IMR-90 (cell line): Measurements from ENCODE around the gene PPP1R16B. TPM values are rescaled to one million over a fixed set of nuclear protein-coding genes. Genes with fewer than 3 reads are reported as not detected.

Experiments
- ATAC-seq: fragments of 200-7000 bp; cut with Tn5 transposase; 2 replicates; pipeline ENCODE4 v1.9.1; 2020; ENCODE audit warnings: low read depth, mild to moderate bottlenecking, moderate library complexity
- BruUV-seq: library from RNA; stranded (reverse); fragments of 400-500 nt; replicated peaks from 2 replicates; lab custom pipeline; 2021; lab: Mats Ljungman, UMichigan
- CTCF ChIA-PET: fragments of 300-600 bp; formaldehyde crosslinking; extraction: SDS; loops from one replicate; lab custom pipeline; 2021; ENCODE audit warnings: antibody characterized with exemption; lab: Yijun Ruan, JAX
- POLR2A ChIA-PET: fragments of 300-600 bp; sonication (Branson Sonifier 250); formaldehyde crosslinking; loops from one replicate; lab custom pipeline; 2022; ENCODE audit warnings: antibody characterized with exemption; ENCODE audit not compliant: unreplicated experiment; lab: Charles Lee
- DNase-seq: peaks from one replicate; pipeline ENCODE4 v3.0.0; 2013
- H2AFZ ChIP-seq: replicated peaks from 2 replicates; pipeline ENCODE3; 2013; ENCODE audit warnings: low read length, mild to moderate bottlenecking; ENCODE audit not compliant: poor library complexity
- H2AK5ac ChIP-seq: 2 replicates; pipeline ENCODE4 v1.6.1; 2013; ENCODE audit warnings: low read depth, low read length, inconsistent platforms
- H2AK9ac ChIP-seq: replicated peaks from 2 replicates; pipeline ENCODE3; 2013; ENCODE audit warnings: mild to moderate bottlenecking, low read depth, low read length, moderate library complexity; ENCODE audit not compliant: poor library complexity
- H2BK120ac ChIP-seq: 2 replicates; pipeline ENCODE4 v1.6.1; 2013; ENCODE audit warnings: low read depth, low read length, inconsistent platforms
- H2BK15ac ChIP-seq: 3 replicates; pipeline ENCODE4 v1.6.1; 2013; ENCODE audit warnings: low read depth, low read length, inconsistent platforms
- H2BK20ac ChIP-seq: 2 replicates; pipeline ENCODE4 v1.6.1; 2013; ENCODE audit warnings: low read depth, mild to moderate bottlenecking, inconsistent platforms, low read length, moderate library complexity
- H2BK5ac ChIP-seq: 2 replicates; pipeline ENCODE4 v1.6.1; 2013; ENCODE audit warnings: mild to moderate bottlenecking, low read depth, low read length, inconsistent platforms; ENCODE audit not compliant: poor library complexity, severe bottlenecking
- H3K14ac ChIP-seq: replicated peaks from 2 replicates; pipeline ENCODE4 v1.6.1; 2013; ENCODE audit warnings: low read depth, low read length, inconsistent platforms
- H3K18ac ChIP-seq: 2 replicates; pipeline ENCODE4 v1.6.1; 2013; ENCODE audit warnings: low read depth, low read length, control low read depth
- H3K23ac ChIP-seq: 2 replicates; pipeline ENCODE4 v1.6.1; 2013; ENCODE audit warnings: low read depth, low read length, inconsistent platforms
- H3K27ac ChIP-seq: 2 replicates; pipeline ENCODE4 v1.5.1; 2013; ENCODE audit warnings: mild to moderate bottlenecking, control low read depth, low read length; ENCODE audit not compliant: insufficient read depth
- H3K27me3 ChIP-seq: 2 replicates; pipeline ENCODE4 v1.6.1; 2013; ENCODE audit warnings: low read length; ENCODE audit not compliant: control insufficient read depth, insufficient read depth
- H3K36me3 ChIP-seq: 2 replicates; pipeline ENCODE4 v1.6.1; 2013; ENCODE audit warnings: low read length, mixed read lengths; ENCODE audit not compliant: control insufficient read depth, insufficient read depth
- H3K4ac ChIP-seq: 2 replicates; pipeline ENCODE4 v1.6.1; 2013; ENCODE audit warnings: low read depth, low read length, inconsistent platforms
- H3K4me1 ChIP-seq: 2 replicates; pipeline ENCODE4 v1.6.1; 2013; ENCODE audit warnings: low read length, mixed read lengths; ENCODE audit not compliant: control insufficient read depth, insufficient read depth
- H3K4me2 ChIP-seq: 2 replicates; pipeline ENCODE4 v1.6.1; 2013; ENCODE audit warnings: low read depth, mild to moderate bottlenecking, control low read depth, low read length, moderate library complexity
- H3K4me3 ChIP-seq: 2 replicates; pipeline ENCODE4 v1.5.1; 2013; ENCODE audit warnings: low read depth, mild to moderate bottlenecking, control low read depth, low read length, moderate library complexity; ENCODE audit not compliant: insufficient read depth
- H3K56ac ChIP-seq: 2 replicates; pipeline ENCODE4 v1.6.1; 2013; ENCODE audit warnings: low read length, inconsistent platforms; ENCODE audit not compliant: insufficient read depth; ENCODE audit errors: extremely low read depth
- H3K79me1 ChIP-seq, 2 experiments: 2 replicates each; pipeline ENCODE4 v1.6.1; 2013; ENCODE audit warnings: low read length in 2 of 2, inconsistent platforms in 1 of 2, low read depth in 1 of 2
- H3K9ac ChIP-seq: 2 replicates; pipeline ENCODE4 v1.6.1; 2013; ENCODE audit warnings: low read depth, low read length, control low read depth
- H3K9me1 ChIP-seq: 2 replicates; pipeline ENCODE4 v1.6.1; 2013; ENCODE audit warnings: low read length, inconsistent platforms; ENCODE audit not compliant: insufficient read depth
- H3K9me3 ChIP-seq: 2 replicates; pipeline ENCODE4 v1.6.1; 2013; ENCODE audit warnings: low read length; ENCODE audit not compliant: control insufficient read depth, insufficient read depth
- H4K20me1 ChIP-seq: 2 replicates; pipeline ENCODE4 v1.6.1; 2013; ENCODE audit warnings: low read length, inconsistent platforms; ENCODE audit not compliant: insufficient read depth
- H4K5ac ChIP-seq: 2 replicates; pipeline ENCODE4 v1.6.1; 2013; ENCODE audit warnings: mild to moderate bottlenecking, low read depth, low read length, control low read depth
- H4K8ac ChIP-seq, 2 experiments: 2 replicates each; pipeline ENCODE4 v1.6.1; 2013; ENCODE audit warnings: low read depth in 2 of 2, low read length in 2 of 2, control low read depth in 1 of 2, inconsistent platforms in 1 of 2
- H4K91ac ChIP-seq: 2 replicates; pipeline ENCODE4 v1.6.1; 2013; ENCODE audit warnings: low read depth, low read length, inconsistent platforms; ENCODE audit not compliant: insufficient read depth
- BHLHE40 ChIP-seq: fragments of 150-350 bp; IDR thresholded peaks from 2 replicates; pipeline ENCODE4 v1.6.1; 2016; ENCODE audit warnings: mild to moderate bottlenecking, low read depth, low read length
- CEBPB ChIP-seq: IDR thresholded peaks from 2 replicates; pipeline ENCODE4 v1.6.1; 2012; ENCODE audit warnings: low read depth, low read length, improper control_type of control experiment
- CHD1 ChIP-seq: IDR thresholded peaks from 2 replicates; pipeline ENCODE4 v1.6.1; 2012; ENCODE audit warnings: low read depth, low read length, improper control_type of control experiment
- FOS ChIP-seq: fragments of 150-350 bp; IDR thresholded peaks from 2 replicates; pipeline ENCODE4 v1.6.1; 2016; ENCODE audit warnings: low read depth, low read length
- MAFK ChIP-seq: IDR thresholded peaks from 2 replicates; pipeline ENCODE4 v1.6.1; 2012; ENCODE audit warnings: low read depth, low read length, improper control_type of control experiment
- MAZ ChIP-seq: IDR thresholded peaks from 2 replicates; pipeline ENCODE4 v1.6.1; 2012; ENCODE audit warnings: low read depth, mild to moderate bottlenecking, low read length, improper control_type of control experiment, moderate library complexity, borderline replicate concordance
- MXI1 ChIP-seq: IDR thresholded peaks from 2 replicates; pipeline ENCODE4 v1.6.1; 2012; ENCODE audit warnings: low read depth, mild to moderate bottlenecking, low read length, moderate library complexity, borderline replicate concordance
- NFE2L2 ChIP-seq: fragments of 150-350 bp; IDR thresholded peaks from 2 replicates; pipeline ENCODE4 v1.6.1; 2016; ENCODE audit warnings: low read depth, mild to moderate bottlenecking, low read length
- POLR2A ChIP-seq: IDR thresholded peaks from 2 replicates; pipeline ENCODE4 v1.6.1; 2012; ENCODE audit warnings: mild to moderate bottlenecking, low read depth, low read length
- RCOR1 ChIP-seq: IDR thresholded peaks from 2 replicates; pipeline ENCODE4 v1.6.1; 2012; ENCODE audit warnings: mild to moderate bottlenecking, low read length, improper control_type of control experiment; ENCODE audit not compliant: insufficient replicate concordance
- RFX5 ChIP-seq: IDR thresholded peaks from 2 replicates; pipeline ENCODE4 v1.8.0; 2012; ENCODE audit warnings: low read depth, mild to moderate bottlenecking, low read length, moderate library complexity
- WGBS, 2 experiments: methylation state at CpG; one replicate each; pipeline versions ENCODE4 v1.1.5 to v1.1.7; 2013; ENCODE audit warnings: missing lambda C conversion rate in 2 of 2; ENCODE audit not compliant: insufficient read length in 1 of 2; ENCODE audit errors: extremely low coverage in 2 of 2; 5-methylcytosine and 5-hydroxymethylcytosine counted together
- dilution Hi-C: fragments of 300-500 bp; cut with HindIII; formaldehyde crosslinking; loops from one replicate; pipeline ENCODE4 v1.14.3; 2018; ENCODE audit warnings: low sequenced_read_pairs; ENCODE audit not compliant: unreplicated experiment
- in situ Hi-C: fragments of 300-500 bp; cut with MboI; formaldehyde crosslinking; loops from 3 replicates; pipeline ENCODE4 v1.14.3; 2019; ENCODE audit warnings: low sequenced_read_pairs, inconsistent platforms, mixed read lengths
- intact Hi-C: fragments of 100-400 bp; cut with micrococcal nuclease; formaldehyde crosslinking; loops from 2 replicates; pipeline ENCODE4 v1.10.0; 2022
- polyA plus RNA-seq, 3 experiments: library from polyadenylated mRNA; depleted of rRNA; stranded (reverse); fragments of >200 nt; gene quantifications; 2 replicates each; pipeline ENCODE4 v1.2.3, GENCODE V29; 2012; ENCODE audit warnings: low replicate concordance in 1 of 3
- total RNA-seq: library from RNA; depleted of rRNA; stranded (reverse); fragments of >200 nt; gene quantifications from 2 replicates; pipeline ENCODE4 v1.2.3, GENCODE V29; 2012
- TF ChIP-seq, protein P1 (sequence below): conservative IDR thresholded peaks from 2 replicates; pipeline ENCODE4 v1.5.1; 2012; ENCODE audit warnings: mild to moderate bottlenecking, low read depth, low read length, improper control_type of control experiment
- TF ChIP-seq, protein P2 (sequence below): fragments of 150-350 bp; IDR thresholded peaks from 2 replicates; pipeline ENCODE4 v1.6.1; 2016; ENCODE audit warnings: low read depth, mild to moderate bottlenecking, low read length, moderate library complexity, borderline replicate concordance

PPP1R16B gene
- total and polyA plus RNA-seq, 2 of the 4 experiments (the other 2 are of a cell fraction), result not detected

- no peak overlapping the region for H3K14ac ChIP-seq
- intact Hi-C loops (no loop called here), dilution Hi-C loops (no loop called here), in situ Hi-C loops (loop anchor here (25.0 kb wide), 1 partner anchor 91 kb away; the partner anchor contains the start of gene ACTR5)
- TF ChIP-seq CEBPB, result no peak
- no peak for TF ChIP-seq MAFK
- TF ChIP-seq BHLHE40, result no peak
- no peak for TF ChIP-seq FOS
- TF ChIP-seq NFE2L2, result no peak
- TF ChIP-seq MXI1, result no peak
- TF ChIP-seq, protein P1, sequence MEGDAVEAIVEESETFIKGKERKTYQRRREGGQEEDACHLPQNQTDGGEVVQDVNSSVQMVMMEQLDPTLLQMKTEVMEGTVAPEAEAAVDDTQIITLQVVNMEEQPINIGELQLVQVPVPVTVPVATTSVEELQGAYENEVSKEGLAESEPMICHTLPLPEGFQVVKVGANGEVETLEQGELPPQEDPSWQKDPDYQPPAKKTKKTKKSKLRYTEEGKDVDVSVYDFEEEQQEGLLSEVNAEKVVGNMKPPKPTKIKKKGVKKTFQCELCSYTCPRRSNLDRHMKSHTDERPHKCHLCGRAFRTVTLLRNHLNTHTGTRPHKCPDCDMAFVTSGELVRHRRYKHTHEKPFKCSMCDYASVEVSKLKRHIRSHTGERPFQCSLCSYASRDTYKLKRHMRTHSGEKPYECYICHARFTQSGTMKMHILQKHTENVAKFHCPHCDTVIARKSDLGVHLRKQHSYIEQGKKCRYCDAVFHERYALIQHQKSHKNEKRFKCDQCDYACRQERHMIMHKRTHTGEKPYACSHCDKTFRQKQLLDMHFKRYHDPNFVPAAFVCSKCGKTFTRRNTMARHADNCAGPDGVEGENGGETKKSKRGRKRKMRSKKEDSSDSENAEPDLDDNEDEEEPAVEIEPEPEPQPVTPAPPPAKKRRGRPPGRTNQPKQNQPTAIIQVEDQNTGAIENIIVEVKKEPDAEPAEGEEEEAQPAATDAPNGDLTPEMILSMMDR, result no peak
- TF ChIP-seq POLR2A, result no peak
- TF ChIP-seq, protein P2, sequence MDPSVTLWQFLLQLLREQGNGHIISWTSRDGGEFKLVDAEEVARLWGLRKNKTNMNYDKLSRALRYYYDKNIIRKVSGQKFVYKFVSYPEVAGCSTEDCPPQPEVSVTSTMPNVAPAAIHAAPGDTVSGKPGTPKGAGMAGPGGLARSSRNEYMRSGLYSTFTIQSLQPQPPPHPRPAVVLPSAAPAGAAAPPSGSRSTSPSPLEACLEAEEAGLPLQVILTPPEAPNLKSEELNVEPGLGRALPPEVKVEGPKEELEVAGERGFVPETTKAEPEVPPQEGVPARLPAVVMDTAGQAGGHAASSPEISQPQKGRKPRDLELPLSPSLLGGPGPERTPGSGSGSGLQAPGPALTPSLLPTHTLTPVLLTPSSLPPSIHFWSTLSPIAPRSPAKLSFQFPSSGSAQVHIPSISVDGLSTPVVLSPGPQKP, result no peak
- no peak for TF ChIP-seq RCOR1
- TF ChIP-seq CHD1, result no peak
- no peak for TF ChIP-seq RFX5
- no peak for TF ChIP-seq MAZ
- H3K9me1 ChIP-seq, result no peaks in the 10 kb centered on the region
- no peaks in the 10 kb centered on the region for H3K36me3 ChIP-seq
- no peak overlapping the region for H2AK9ac ChIP-seq
- DNase-seq (no peak), ATAC-seq (no peak)
- WGBS, 2 experiments, result 33% methylated on average over 3 of the region's 7 CpGs; no CpG with 5 or more reads in 1 of the 2 experiments
- peaks cover 13% of the 10 kb centered on the region for H3K27me3 ChIP-seq
- H4K5ac ChIP-seq, result no peak overlapping the region
- no peak overlapping the region for H3K27ac ChIP-seq
- H3K56ac ChIP-seq, result no peak overlapping the region
- H4K91ac ChIP-seq, result no peak overlapping the region
- ChIA-PET CTCF (no interaction called here), POLR2A (no interaction called here)
- H4K8ac ChIP-seq, result no peak overlapping the region
- no peak overlapping the region for H3K23ac ChIP-seq
- H3K9ac ChIP-seq, result no peak overlapping the region
- no peaks in the 10 kb centered on the region for H3K79me1 ChIP-seq
- no peak overlapping the region for H2AFZ ChIP-seq
- H2BK5ac ChIP-seq, result no peak overlapping the region
- H3K9me3 ChIP-seq, result no peaks in the 10 kb centered on the region
- no TSS peak for BruUV-seq
- H3K4ac ChIP-seq, result no peak overlapping the region
- no peak overlapping the region for H2BK20ac ChIP-seq
- H2BK15ac ChIP-seq, result no peak overlapping the region
- H3K4me1 ChIP-seq, result no peaks in the 10 kb centered on the region
- no peak overlapping the region for H2BK120ac ChIP-seq
- H3K4me2 ChIP-seq, result no peak overlapping the region
- H4K20me1 ChIP-seq, result no peaks in the 10 kb centered on the region
- H3K18ac ChIP-seq, result no peak overlapping the region
- no peak overlapping the region for H2AK5ac ChIP-seq
- H3K4me3 ChIP-seq, result no peak overlapping the region
Observed at GRCh38 chr20:38827770-38828281, 22.3 kb downstream of the PPP1R16B start.
